PC-3 (cell line): ENCODE results near the gene LIN7A. TPM values are rescaled to one million over a fixed set of nuclear protein-coding genes. Genes with fewer than 3 reads are reported as not detected.

Experiments used
- ATAC-seq: fragments of 200-7000 bp; cut with Tn5 transposase; 2 replicates; pipeline ENCODE4 v1.9.1; 2020; ENCODE audit warnings: mild to moderate bottlenecking, moderate library complexity
- BruUV-seq: library from RNA; stranded (reverse); fragments of 400-500 nt; replicated peaks from 2 replicates; lab custom pipeline; 2021; lab: Mats Ljungman, UMichigan
- CTCF ChIA-PET: fragments of 300-600 bp; sonication (Branson Sonifier 250); formaldehyde crosslinking; loops from one replicate; lab custom pipeline; 2022; ENCODE audit warnings: antibody characterized with exemption; lab: Charles Lee
- POLR2A ChIA-PET: fragments of 300-600 bp; sonication (Branson Sonifier 250); formaldehyde crosslinking; loops from one replicate; lab custom pipeline; 2022; ENCODE audit warnings: antibody characterized with exemption; ENCODE audit not compliant: unreplicated experiment; lab: Charles Lee
- DNase-seq: peaks from one replicate; pipeline ENCODE4 v3.0.0-alpha.2; 2015
- H2AFZ ChIP-seq: fragments of 300-600 bp; sonication (generic); 2 replicates; pipeline ENCODE4 v1.6.0; 2016; ENCODE audit warnings: antibody characterized with exemption, low read length
- H3F3A ChIP-seq: fragments of 300-600 bp; sonication (generic); one replicate; pipeline ENCODE4 v1.6.0; 2017; ENCODE audit warnings: antibody characterized with exemption, low read length, control low read depth, mild to moderate bottlenecking; ENCODE audit not compliant: unreplicated experiment
- H3K27ac ChIP-seq: fragments of 300-600 bp; sonication (generic); 2 replicates; pipeline ENCODE4 v1.5.1; 2016; ENCODE audit warnings: mild to moderate bottlenecking, low read length
- H3K27me3 ChIP-seq: fragments of 300-600 bp; sonication (generic); 2 replicates; pipeline ENCODE4 v1.6.1; 2016; ENCODE audit warnings: low read length, mixed read lengths
- H3K36me3 ChIP-seq: fragments of 300-600 bp; sonication (generic); 2 replicates; pipeline ENCODE4 v1.6.1; 2016; ENCODE audit warnings: low read depth, mixed run types, low read length, mixed read lengths
- H3K4me1 ChIP-seq: fragments of 300-600 bp; sonication (generic); 2 replicates; pipeline ENCODE4 v1.5.1; 2016; ENCODE audit warnings: low read length; ENCODE audit not compliant: insufficient read depth
- H3K4me2 ChIP-seq: fragments of 300-600 bp; sonication (generic); 2 replicates; pipeline ENCODE4 v1.6.0; 2016; ENCODE audit warnings: low read length
- H3K4me3 ChIP-seq: fragments of 300-600 bp; sonication (generic); 2 replicates; pipeline ENCODE4 v1.5.1; 2016; ENCODE audit warnings: mild to moderate bottlenecking, low read length, mixed read lengths
- H3K79me2 ChIP-seq: fragments of 300-600 bp; sonication (generic); 2 replicates; pipeline ENCODE4 v1.6.1; 2017; ENCODE audit warnings: low read length, mixed read lengths
- H3K9ac ChIP-seq: fragments of 300-600 bp; sonication (generic); 2 replicates; pipeline ENCODE4 v1.6.0; 2016; ENCODE audit warnings: mild to moderate bottlenecking, low read length
- H3K9me2 ChIP-seq: fragments of 300-600 bp; sonication (generic); replicated peaks from 2 replicates; pipeline ENCODE4 v1.6.1; 2016; ENCODE audit warnings: mixed run types, low read length, mixed read lengths
- H3K9me3 ChIP-seq: fragments of 300-600 bp; sonication (generic); 2 replicates; pipeline ENCODE4 v1.6.1; 2016; ENCODE audit warnings: low read length, mixed read lengths
- H4K20me1 ChIP-seq: fragments of 300-600 bp; sonication (generic); 2 replicates; pipeline ENCODE4 v1.6.1; 2016; ENCODE audit warnings: low read length, mixed read lengths
- EZH2 ChIP-seq: fragments of 300-600 bp; sonication (generic); IDR thresholded peaks from one replicate; pipeline ENCODE4 v1.6.1; 2017; ENCODE audit warnings: antibody characterized with exemption, mild to moderate bottlenecking, low read length; ENCODE audit not compliant: unreplicated experiment
- EZH2phosphoT487 ChIP-seq: fragments of 300-600 bp; sonication (generic); IDR thresholded peaks from 2 replicates; pipeline ENCODE4 v1.6.1; 2018; ENCODE audit warnings: mild to moderate bottlenecking, antibody characterized with exemption, low read length, borderline replicate concordance
- intact Hi-C: fragments of 100-400 bp; cut with micrococcal nuclease; formaldehyde crosslinking; loops from 2 replicates; pipeline ENCODE4 v1.9.0; 2023
- total RNA-seq: library from RNA; depleted of rRNA; stranded (reverse); fragments of >200 nt; gene quantifications from 2 replicates; pipeline ENCODE4 v1.2.3, GENCODE V29; 2014
- TF ChIP-seq, protein P1 (sequence below): fragments of 300-600 bp; sonication (generic); conservative IDR thresholded peaks from 2 replicates; pipeline ENCODE4 v1.5.1; 2017; ENCODE audit warnings: antibody characterized with exemption, low read depth, mild to moderate bottlenecking, low read length

Gene LIN7A
- total RNA-seq, 1 experiment from 2014 or later, result not detected

DNA sequence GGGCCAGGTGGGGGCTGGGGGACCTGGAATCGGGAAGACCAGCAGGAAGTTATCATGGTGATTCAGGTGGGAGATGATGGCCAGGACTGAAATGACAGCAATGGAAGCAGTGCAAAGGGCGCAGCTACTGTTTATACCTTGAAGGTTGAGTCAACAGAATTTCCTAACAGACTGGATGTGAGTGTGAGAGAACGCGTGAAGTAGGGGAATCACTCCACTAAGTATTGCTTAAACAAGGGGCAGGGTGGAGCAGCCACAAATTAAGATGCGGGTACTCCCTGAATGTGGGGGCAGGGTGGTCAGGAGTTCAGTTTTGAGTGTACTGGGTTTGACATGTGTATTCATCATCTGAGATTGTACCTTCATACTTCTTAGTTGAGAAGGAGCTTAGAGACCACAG lies 175.9 kb downstream of the LIN7A start:
- no peaks in the 10 kb centered on the region for H3K36me3 ChIP-seq
- intact Hi-C loops, result loop anchor here (2.0 kb wide), 2 partner anchors 289 to 569 kb away; no protein-coding TSS in a partner anchor
- no peak for ATAC-seq
- peaks cover 30% of the 10 kb centered on the region for H3K27me3 ChIP-seq
- H3K4me2 ChIP-seq, result no peak overlapping the region
- no peaks in the 10 kb centered on the region for H4K20me1 ChIP-seq
- no peak for DNase-seq
- no peaks in the 10 kb centered on the region for H3K9me2 ChIP-seq
- TF ChIP-seq EZH2phosphoT487 (no peak), EZH2 (no peak)
- TF ChIP-seq, protein P1, sequence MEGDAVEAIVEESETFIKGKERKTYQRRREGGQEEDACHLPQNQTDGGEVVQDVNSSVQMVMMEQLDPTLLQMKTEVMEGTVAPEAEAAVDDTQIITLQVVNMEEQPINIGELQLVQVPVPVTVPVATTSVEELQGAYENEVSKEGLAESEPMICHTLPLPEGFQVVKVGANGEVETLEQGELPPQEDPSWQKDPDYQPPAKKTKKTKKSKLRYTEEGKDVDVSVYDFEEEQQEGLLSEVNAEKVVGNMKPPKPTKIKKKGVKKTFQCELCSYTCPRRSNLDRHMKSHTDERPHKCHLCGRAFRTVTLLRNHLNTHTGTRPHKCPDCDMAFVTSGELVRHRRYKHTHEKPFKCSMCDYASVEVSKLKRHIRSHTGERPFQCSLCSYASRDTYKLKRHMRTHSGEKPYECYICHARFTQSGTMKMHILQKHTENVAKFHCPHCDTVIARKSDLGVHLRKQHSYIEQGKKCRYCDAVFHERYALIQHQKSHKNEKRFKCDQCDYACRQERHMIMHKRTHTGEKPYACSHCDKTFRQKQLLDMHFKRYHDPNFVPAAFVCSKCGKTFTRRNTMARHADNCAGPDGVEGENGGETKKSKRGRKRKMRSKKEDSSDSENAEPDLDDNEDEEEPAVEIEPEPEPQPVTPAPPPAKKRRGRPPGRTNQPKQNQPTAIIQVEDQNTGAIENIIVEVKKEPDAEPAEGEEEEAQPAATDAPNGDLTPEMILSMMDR, result no peak
- H3K27ac ChIP-seq, result no peak overlapping the region
- BruUV-seq, result no TSS peak
- no peaks in the 10 kb centered on the region for H3K79me2 ChIP-seq
- H3F3A ChIP-seq, result no peaks in the 10 kb centered on the region
- no peak overlapping the region for H3K4me3 ChIP-seq
- POLR2A ChIA-PET, result no interaction called here
- no peak overlapping the region for H2AFZ ChIP-seq
- CTCF ChIA-PET, result no interaction called here
- no peaks in the 10 kb centered on the region for H3K9me3 ChIP-seq
- no peak overlapping the region for H3K9ac ChIP-seq
- no peaks in the 10 kb centered on the region for H3K4me1 ChIP-seq

DNA sequence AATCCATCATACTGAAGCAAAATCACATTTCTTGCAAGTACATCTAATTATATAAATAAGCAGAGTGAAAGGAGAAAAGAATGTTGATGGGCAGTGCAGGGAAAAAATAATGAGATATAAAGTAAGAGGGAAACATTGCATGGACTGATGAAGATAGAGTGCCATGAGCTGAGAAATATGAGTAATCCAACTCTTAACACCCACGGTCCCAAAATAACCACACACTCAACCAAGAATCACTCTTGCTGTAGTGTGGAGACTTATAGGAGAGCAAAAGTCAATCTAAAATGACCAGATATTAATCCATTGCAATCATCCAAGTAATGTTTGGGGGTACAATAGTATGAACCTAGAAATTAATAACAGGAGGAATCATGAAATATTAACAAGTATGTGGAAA lies 180.9 kb downstream of the LIN7A start:
- intact Hi-C loops, result no loop called here
- Histone ChIP-seq H3K27me3 (peaks cover 26% of the 10 kb centered on the region), H3K9me3 (no peaks in the 10 kb centered on the region), H3K9me2 (no peaks in the 10 kb centered on the region), H3K79me2 (no peaks in the 10 kb centered on the region), H2AFZ (no peak overlapping the region), H4K20me1 (no peaks in the 10 kb centered on the region), H3K4me2 (no peak overlapping the region), H3K36me3 (no peaks in the 10 kb centered on the region), H3F3A (no peaks in the 10 kb centered on the region), H3K9ac (no peak overlapping the region), H3K4me1 (no peaks in the 10 kb centered on the region), H3K4me3 (no peak overlapping the region), H3K27ac (no peak overlapping the region)
- DNase-seq (no peak), ATAC-seq (no peak)
- no peak for TF ChIP-seq EZH2
- TF ChIP-seq, protein P1, result no peak
- no TSS peak for BruUV-seq
- ChIA-PET CTCF (no interaction called here), POLR2A (no interaction called here)

DNA sequence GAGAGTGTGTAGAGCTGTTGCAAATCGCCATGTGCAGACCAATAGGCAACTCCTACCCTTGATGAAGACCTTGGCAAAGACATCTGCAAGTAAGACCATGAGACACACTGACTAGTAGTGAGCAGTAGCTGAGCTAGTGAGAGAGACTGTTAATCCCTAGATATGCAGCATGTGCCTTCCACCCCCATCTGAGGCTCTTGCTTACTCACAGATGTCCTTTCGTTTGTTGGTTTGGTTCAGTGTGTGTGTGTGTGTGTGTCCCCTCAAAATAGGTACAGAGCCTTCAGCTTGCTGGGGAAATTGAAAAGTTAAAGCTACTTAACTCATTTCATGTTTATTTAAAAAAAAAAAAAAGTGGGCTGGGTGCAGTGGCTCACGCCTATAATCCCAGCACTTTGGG lies 183.5 kb downstream of the LIN7A start:
- no peak for TF ChIP-seq EZH2
- no peak overlapping the region for H2AFZ ChIP-seq
- no peak for ATAC-seq

More for the DNA sequence above, 183.5 kb downstream of the LIN7A start:
- Histone ChIP-seq H3K27ac (no peak overlapping the region), H3F3A (no peaks in the 10 kb centered on the region), H4K20me1 (no peaks in the 10 kb centered on the region), H3K4me3 (no peak overlapping the region), H3K36me3 (no peaks in the 10 kb centered on the region), H3K27me3 (peaks cover 13% of the 10 kb centered on the region; the same call in 1 of the 2 replicates), H3K9me3 (no peaks in the 10 kb centered on the region), H3K4me2 (no peak overlapping the region), H3K9ac (no peak overlapping the region), H3K4me1 (no peaks in the 10 kb centered on the region), H3K9me2 (no peaks in the 10 kb centered on the region), H3K79me2 (no peaks in the 10 kb centered on the region)
- no peak for DNase-seq
- intact Hi-C loops, result no loop called here
- no TSS peak for BruUV-seq
- ChIA-PET POLR2A (no interaction called here), CTCF (no interaction called here)
